ENCODE results near the gene THADA. TPM values are rescaled to one million over a fixed set of nuclear protein-coding genes. Genes with fewer than 3 reads are reported as not detected.

The THADA gene
- total RNA-seq, 1 experiment from 2014 or later = 27.5 TPM

DNA sequence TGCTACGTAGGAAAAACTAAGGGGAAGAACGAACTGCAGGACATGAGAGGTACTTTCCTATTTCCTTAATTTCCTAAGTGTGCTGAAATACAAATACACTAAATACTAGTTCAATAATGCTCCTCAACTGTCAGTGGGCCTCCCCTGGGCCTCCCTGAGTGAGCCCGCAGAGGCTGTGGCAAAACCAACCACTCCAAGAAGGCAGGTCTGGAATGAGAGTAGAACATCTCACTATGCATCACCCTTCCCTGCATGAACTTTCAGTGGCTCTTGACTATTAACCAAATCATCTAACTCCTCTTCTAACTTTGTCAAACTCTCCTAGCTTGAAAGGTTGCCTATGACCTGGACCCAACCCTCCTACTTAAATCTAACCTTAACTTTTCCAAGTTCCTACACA is 84.6 kb downstream of the THADA start (continued):
- TF ChIP-seq, protein P1, sequence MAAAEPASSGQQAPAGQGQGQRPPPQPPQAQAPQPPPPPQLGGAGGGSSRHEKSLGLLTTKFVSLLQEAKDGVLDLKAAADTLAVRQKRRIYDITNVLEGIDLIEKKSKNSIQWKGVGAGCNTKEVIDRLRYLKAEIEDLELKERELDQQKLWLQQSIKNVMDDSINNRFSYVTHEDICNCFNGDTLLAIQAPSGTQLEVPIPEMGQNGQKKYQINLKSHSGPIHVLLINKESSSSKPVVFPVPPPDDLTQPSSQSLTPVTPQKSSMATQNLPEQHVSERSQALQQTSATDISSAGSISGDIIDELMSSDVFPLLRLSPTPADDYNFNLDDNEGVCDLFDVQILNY (CRISPR knock-in tag; IDR thresholded peaks at IDR 0.05) = no peak
- TF ChIP-seq, protein P2, sequence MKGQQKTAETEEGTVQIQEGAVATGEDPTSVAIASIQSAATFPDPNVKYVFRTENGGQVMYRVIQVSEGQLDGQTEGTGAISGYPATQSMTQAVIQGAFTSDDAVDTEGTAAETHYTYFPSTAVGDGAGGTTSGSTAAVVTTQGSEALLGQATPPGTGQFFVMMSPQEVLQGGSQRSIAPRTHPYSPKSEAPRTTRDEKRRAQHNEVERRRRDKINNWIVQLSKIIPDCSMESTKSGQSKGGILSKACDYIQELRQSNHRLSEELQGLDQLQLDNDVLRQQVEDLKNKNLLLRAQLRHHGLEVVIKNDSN (CRISPR knock-in tag; IDR thresholded peaks at IDR 0.05) = no peak
- TF ChIP-seq, protein P3, sequence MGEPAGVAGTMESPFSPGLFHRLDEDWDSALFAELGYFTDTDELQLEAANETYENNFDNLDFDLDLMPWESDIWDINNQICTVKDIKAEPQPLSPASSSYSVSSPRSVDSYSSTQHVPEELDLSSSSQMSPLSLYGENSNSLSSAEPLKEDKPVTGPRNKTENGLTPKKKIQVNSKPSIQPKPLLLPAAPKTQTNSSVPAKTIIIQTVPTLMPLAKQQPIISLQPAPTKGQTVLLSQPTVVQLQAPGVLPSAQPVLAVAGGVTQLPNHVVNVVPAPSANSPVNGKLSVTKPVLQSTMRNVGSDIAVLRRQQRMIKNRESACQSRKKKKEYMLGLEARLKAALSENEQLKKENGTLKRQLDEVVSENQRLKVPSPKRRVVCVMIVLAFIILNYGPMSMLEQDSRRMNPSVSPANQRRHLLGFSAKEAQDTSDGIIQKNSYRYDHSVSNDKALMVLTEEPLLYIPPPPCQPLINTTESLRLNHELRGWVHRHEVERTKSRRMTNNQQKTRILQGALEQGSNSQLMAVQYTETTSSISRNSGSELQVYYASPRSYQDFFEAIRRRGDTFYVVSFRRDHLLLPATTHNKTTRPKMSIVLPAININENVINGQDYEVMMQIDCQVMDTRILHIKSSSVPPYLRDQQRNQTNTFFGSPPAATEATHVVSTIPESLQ (CRISPR knock-in tag; IDR thresholded peaks at IDR 0.05) = no peak
- TF ChIP-seq, protein P4, sequence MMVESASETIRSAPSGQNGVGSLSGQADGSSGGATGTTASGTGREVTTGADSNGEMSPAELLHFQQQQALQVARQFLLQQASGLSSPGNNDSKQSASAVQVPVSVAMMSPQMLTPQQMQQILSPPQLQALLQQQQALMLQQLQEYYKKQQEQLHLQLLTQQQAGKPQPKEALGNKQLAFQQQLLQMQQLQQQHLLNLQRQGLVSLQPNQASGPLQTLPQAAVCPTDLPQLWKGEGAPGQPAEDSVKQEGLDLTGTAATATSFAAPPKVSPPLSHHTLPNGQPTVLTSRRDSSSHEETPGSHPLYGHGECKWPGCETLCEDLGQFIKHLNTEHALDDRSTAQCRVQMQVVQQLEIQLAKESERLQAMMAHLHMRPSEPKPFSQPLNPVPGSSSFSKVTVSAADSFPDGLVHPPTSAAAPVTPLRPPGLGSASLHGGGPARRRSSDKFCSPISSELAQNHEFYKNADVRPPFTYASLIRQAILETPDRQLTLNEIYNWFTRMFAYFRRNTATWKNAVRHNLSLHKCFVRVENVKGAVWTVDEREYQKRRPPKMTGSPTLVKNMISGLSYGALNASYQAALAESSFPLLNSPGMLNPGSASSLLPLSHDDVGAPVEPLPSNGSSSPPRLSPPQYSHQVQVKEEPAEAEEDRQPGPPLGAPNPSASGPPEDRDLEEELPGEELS (CRISPR knock-in tag; IDR thresholded peaks at IDR 0.05) = no peak
- TF ChIP-seq NFATC4 (CRISPR knock-in tag; IDR thresholded peaks at IDR 0.05) (no peak), NR3C1 (CRISPR knock-in tag; conservative IDR thresholded peaks at IDR 0.05; ENCODE audit: low read depth) (no peak), SMAD4 (CRISPR knock-in tag; IDR thresholded peaks at IDR 0.05) (no peak)
- TF ChIP-seq, protein P5, sequence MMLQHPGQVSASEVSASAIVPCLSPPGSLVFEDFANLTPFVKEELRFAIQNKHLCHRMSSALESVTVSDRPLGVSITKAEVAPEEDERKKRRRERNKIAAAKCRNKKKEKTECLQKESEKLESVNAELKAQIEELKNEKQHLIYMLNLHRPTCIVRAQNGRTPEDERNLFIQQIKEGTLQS (CRISPR knock-in tag; conservative IDR thresholded peaks at IDR 0.05) = no peak

DNA sequence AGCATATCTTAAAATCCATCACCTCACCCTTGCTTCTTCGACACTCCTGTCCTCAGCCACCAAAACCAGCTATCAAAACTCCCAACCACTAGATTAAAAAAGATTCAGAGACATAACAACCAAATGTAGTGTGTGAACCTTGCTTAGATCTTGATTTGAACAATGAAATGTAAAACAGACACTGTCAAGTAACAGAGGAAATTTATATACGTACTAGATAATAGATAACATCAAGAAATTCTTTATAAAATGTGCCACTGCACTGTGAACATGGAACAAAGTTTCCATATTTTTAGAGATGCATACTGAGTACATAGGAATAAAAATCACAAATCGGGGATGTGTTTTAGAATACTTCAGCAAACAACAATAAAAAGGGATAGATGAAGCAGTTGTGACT is 86.0 kb downstream of the THADA start:
- H3K4me3 Mint-ChIP-seq = no peak overlapping the region
- no peak overlapping the region for H3K27ac Mint-ChIP-seq
- peaks cover 6% of the 10 kb centered on the region; the same call in 1 of the 2 replicates for H3K4me1 Mint-ChIP-seq
- peaks cover 7% of the 10 kb centered on the region; the same call in 1 of the 2 replicates for H3K9me3 Mint-ChIP-seq
- H3K36me3 Mint-ChIP-seq = peaks cover 9% of the 10 kb centered on the region
- DNase-seq (ENCODE audit: low spot score) (no peak), ATAC-seq (no peak)
- POLR2A ChIA-PET = interaction anchor here (0.6 kb wide), 1 partner anchor 375 kb away, joined by 3 read pairs; no protein-coding TSS in a partner anchor
- no peaks in the 10 kb centered on the region for H3K27me3 Mint-ChIP-seq (ENCODE audit: low read depth)
- CTCF ChIA-PET = no interaction called here
- TF ChIP-seq, protein P2 (CRISPR knock-in tag; IDR thresholded peaks at IDR 0.05) = no peak
- TF ChIP-seq, protein P6, sequence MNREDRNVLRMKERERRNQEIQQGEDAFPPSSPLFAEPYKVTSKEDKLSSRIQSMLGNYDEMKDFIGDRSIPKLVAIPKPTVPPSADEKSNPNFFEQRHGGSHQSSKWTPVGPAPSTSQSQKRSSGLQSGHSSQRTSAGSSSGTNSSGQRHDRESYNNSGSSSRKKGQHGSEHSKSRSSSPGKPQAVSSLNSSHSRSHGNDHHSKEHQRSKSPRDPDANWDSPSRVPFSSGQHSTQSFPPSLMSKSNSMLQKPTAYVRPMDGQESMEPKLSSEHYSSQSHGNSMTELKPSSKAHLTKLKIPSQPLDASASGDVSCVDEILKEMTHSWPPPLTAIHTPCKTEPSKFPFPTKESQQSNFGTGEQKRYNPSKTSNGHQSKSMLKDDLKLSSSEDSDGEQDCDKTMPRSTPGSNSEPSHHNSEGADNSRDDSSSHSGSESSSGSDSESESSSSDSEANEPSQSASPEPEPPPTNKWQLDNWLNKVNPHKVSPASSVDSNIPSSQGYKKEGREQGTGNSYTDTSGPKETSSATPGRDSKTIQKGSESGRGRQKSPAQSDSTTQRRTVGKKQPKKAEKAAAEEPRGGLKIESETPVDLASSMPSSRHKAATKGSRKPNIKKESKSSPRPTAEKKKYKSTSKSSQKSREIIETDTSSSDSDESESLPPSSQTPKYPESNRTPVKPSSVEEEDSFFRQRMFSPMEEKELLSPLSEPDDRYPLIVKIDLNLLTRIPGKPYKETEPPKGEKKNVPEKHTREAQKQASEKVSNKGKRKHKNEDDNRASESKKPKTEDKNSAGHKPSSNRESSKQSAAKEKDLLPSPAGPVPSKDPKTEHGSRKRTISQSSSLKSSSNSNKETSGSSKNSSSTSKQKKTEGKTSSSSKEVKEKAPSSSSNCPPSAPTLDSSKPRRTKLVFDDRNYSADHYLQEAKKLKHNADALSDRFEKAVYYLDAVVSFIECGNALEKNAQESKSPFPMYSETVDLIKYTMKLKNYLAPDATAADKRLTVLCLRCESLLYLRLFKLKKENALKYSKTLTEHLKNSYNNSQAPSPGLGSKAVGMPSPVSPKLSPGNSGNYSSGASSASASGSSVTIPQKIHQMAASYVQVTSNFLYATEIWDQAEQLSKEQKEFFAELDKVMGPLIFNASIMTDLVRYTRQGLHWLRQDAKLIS (CRISPR knock-in tag; IDR thresholded peaks at IDR 0.05; ENCODE audit: borderline replicate concordance) = no peak
- TF ChIP-seq IRF2 (CRISPR knock-in tag; IDR thresholded peaks at IDR 0.05; ENCODE audit: borderline replicate concordance, low read depth) = no peak
- TF ChIP-seq, protein P7, sequence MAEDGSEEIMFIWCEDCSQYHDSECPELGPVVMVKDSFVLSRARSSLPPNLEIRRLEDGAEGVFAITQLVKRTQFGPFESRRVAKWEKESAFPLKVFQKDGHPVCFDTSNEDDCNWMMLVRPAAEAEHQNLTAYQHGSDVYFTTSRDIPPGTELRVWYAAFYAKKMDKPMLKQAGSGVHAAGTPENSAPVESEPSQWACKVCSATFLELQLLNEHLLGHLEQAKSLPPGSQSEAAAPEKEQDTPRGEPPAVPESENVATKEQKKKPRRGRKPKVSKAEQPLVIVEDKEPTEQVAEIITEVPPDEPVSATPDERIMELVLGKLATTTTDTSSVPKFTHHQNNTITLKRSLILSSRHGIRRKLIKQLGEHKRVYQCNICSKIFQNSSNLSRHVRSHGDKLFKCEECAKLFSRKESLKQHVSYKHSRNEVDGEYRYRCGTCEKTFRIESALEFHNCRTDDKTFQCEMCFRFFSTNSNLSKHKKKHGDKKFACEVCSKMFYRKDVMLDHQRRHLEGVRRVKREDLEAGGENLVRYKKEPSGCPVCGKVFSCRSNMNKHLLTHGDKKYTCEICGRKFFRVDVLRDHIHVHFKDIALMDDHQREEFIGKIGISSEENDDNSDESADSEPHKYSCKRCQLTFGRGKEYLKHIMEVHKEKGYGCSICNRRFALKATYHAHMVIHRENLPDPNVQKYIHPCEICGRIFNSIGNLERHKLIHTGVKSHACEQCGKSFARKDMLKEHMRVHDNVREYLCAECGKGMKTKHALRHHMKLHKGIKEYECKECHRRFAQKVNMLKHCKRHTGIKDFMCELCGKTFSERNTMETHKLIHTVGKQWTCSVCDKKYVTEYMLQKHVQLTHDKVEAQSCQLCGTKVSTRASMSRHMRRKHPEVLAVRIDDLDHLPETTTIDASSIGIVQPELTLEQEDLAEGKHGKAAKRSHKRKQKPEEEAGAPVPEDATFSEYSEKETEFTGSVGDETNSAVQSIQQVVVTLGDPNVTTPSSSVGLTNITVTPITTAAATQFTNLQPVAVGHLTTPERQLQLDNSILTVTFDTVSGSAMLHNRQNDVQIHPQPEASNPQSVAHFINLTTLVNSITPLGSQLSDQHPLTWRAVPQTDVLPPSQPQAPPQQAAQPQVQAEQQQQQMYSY (CRISPR knock-in tag; IDR thresholded peaks at IDR 0.05) = no peak
- TF ChIP-seq, protein P4 (CRISPR knock-in tag; IDR thresholded peaks at IDR 0.05) = no peak
- TF ChIP-seq CREM (CRISPR knock-in tag; IDR thresholded peaks at IDR 0.05) = no peak
